HPDE6-E6E7 (cell line): ENCODE data around the gene GLIPR2.

Experiments used
- DNase-seq: peaks from one replicate; pipeline ENCODE4 v3.0.0; 2011; ENCODE audit warnings: missing footprints; ENCODE audit errors: extremely low spot score

GLIPR2 gene

DNA sequence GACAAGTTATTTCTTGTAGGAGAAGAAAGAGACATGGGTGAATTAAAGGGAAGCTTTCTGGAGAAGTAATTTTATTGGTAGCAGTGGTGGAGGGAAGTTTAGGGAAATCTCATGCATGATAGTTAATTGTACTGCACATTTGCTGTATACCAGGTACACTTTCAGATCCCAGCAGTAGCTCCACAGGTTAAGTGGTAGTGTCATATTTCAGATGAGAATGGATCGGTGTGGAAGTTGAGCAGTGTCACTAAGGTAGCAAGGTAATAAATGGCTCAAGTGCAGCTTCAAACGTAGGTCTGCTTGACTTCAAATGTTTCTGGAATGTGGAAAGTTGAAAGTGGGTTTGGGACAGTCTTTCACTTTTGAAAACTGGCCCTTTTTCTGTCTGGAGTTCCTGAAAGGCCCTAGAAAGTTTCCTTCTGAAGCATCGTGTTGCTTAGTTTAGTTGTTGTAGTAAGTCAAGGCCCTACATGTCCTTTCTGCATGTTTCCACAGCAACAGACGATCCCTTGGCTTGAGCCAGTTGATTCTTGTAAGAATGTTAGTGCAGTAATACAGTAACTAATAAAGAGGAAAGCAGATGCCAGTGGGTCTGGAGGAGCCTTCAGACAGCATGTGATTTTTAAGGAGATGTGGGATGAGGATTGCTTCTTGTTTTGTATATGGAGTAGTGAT, 57.9 kb downstream of the GLIPR2 start:
- DNase-seq = no peak

DNA sequence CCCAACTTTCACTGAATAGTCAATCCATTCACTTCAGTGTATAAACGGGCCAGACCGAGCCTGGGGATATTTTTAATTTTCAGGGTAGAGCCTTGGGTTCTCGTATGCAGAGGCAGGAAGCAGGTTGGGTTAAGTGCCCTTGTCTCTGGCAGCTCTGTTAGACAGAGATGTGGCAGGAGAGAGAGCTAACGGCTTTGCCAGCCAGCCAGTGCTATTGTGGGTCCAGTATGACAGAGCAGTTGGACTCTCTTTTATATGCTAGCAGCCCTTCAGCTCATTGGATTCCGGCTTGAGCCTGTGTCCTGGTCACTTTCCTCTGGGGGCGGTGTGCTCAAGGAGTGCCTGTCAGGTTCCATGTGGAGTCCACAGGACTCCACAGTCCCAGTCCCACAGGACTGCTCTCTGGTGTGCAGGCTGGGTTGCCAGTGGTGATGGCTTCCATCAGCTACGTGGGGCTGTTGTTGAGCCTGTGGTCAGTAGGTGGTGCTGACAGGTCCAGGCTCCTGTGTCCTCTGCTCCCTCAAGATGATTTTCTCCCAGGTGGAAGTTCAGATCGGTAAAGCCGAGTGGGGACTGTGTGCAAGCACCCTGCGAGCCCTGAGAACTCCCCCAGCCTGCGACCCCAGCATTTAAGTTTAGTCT, 68.5 kb downstream of the GLIPR2 start:
- no peak for DNase-seq

DNA sequence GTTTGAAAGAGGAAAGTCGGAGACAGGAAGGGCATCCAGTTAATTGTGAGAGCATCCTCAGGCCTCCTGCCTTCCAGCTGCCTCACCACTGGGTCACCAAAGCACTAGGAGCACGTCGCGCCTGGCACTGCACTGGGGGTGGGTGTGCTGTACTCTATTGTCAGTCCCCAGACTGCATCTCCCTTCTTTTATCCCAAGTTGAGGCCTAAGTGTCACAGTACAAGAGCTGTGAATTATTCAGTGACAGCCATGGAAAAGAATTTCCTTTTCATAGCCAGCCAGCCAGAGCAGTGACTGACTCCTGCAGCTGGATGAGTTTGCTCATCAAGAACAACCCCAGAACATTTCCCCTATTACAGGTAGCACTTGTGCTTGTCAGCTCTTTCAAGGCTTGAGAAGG, 70.5 kb downstream of the GLIPR2 start:
- no peak for DNase-seq

DNA sequence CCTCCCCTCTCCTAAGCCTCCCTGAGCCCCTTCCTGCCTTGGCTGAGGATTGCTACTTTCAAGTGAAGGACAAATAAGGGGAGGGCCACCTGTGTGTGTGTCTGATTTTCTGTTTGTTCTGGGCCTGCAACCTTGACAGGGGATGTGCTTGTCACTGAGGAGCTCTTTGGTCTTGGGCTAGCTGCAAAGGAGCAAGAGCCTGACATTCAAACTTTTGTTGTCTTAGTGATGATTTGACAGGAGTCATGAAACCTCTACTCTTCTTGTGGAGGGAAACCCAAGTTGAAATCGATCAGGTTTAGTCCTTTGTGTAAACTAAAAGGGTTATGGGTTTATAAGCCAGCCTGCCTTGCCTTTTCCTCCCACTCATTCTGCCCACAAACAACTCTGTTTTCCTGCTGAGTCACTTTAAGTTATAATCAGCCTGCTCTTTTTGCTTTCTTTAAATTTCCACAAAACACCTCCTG, 71.0 kb downstream of the GLIPR2 start:
- no peak for DNase-seq

DNA sequence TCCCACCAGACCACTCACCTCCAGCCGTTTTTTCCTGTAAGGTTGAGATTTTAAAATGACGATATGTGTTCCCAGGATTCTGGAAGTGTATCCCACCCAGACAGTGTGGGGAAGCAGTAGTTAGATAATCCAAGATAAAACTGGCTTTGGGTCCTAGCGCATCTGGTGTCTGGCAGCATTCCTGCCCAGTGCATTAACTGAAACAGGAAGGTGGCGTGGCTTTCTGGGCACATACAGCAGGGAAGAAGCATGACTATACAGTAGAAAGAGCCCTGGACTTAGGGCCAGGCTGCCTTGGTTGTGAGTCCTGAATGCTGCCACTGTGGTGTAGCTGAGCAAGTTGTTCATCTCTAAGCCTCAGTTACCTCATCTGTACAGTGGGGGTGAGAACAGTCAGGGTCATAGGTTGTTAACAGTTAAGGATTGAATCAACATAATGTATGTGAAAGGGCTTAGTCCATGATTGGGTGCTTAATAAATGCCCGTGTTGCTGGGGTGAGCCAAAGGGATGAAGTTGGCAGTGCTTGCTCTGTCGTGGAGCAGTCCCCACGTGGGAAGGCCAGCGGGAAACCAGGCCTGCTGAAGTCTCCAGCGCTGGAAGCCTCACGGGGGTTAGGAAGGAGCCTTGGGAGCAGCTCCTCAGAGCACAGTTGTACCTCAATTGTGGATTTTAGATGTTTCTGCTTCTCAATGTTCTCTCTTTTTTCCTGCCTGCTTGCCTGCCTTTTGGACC, 72.2 kb downstream of the GLIPR2 start:
- DNase-seq = no peak

DNA sequence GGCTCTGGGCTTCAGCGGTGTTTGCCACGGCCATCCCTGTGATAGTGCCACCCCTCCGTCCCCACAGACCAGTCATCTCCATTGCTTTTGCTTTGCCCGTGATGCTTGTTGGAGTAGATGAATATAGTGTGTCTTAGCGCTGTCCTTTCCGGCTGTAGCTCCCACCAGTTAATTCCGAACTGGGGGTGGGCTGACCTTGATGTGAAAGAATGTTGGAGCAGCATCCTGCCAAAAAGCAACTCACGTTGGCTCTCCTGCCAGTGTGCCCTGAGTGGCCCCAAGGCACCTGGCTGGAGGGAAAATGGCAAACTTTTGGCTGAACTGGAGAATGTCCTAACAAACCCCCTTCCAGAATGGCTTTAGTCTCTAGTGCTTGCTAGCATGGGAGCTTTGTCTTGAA, 74.2 kb downstream of the GLIPR2 start:
- no peak for DNase-seq

DNA sequence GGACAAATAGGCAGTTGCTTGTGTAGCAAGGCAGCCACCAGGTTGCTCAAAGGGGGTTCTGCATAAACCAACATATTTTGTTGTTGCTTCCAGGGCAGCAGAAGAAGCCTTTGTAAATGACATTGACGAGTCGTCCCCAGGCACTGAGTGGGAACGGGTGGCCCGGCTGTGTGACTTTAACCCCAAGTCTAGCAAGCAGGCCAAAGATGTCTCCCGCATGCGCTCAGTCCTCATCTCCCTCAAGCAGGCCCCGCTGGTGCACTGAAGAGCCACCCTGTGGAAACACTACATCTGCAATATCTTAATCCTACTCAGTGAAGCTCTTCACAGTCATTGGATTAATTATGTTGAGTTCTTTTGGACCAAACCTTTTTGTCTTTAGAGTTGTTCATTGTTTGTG, 75.0 kb downstream of the GLIPR2 start:
- no peak for DNase-seq

DNA sequence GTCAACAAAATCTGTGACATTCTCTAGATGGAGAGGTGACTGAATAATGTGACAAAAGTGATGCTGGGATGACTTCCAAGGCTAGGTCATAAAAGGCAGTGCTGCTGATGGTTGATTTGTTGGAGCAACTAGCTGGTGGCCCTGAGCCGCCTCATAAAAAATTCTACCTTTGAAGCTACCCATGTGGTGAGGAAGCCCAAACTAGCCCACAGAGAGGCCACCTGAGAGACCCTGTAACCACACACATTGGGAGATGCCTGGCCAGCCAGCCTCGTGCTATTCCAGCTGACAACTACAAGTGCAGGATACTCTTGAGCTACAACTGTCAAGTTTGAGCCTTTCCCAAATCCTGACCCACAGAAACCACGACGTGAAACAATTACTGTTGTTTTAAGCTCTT, 76.9 kb downstream of the GLIPR2 start:
- no peak for DNase-seq
